Measurements from ENCODE around the gene LMX1A.

- TF ChIP-seq NFATC3 (CRISPR knock-in tag; IDR thresholded peaks at IDR 0.05), result no peak
- TF ChIP-seq HMGA1 (CRISPR knock-in tag; conservative IDR thresholded peaks at IDR 0.05), result no peak
- no peak for TF ChIP-seq CTCF (CRISPR knock-in tag; IDR thresholded peaks at IDR 0.05)
- no peak for TF ChIP-seq MXD3 (CRISPR knock-in tag; IDR thresholded peaks at IDR 0.05)
- TF ChIP-seq ZNF501 (CRISPR knock-in tag; IDR thresholded peaks at IDR 0.05), result no peak
- TF ChIP-seq ZNF652 (CRISPR knock-in tag; IDR thresholded peaks at IDR 0.05; ENCODE audit: borderline replicate concordance, low read depth), result no peak
- no peak for TF ChIP-seq BCL3 (CRISPR knock-in tag; IDR thresholded peaks at IDR 0.05)
- TF ChIP-seq AFF4 (CRISPR knock-in tag; IDR thresholded peaks at IDR 0.05), result no peak
- TF ChIP-seq ZNF121 (CRISPR knock-in tag; IDR thresholded peaks at IDR 0.05), result no peak
- no peak for TF ChIP-seq POLR2A (IDR thresholded peaks at IDR 0.05; ENCODE audit: insufficient read depth in 1 of 2, low read depth in 2 of 2, low read length in 2 of 2)
- TF ChIP-seq TMF1 (CRISPR knock-in tag; IDR thresholded peaks at IDR 0.05; ENCODE audit: low read depth), result no peak
- no peak for TF ChIP-seq TAF1 (CRISPR knock-in tag; IDR thresholded peaks at IDR 0.05)
- TF ChIP-seq SRSF1 (optimal IDR thresholded peaks at IDR 0.05; ENCODE audit: low read depth, low read length), result no peak
Observed at GRCh38 chr1:165365341-165365740, 8.8 kb upstream of the LMX1A start.
